Aorta (tissue), 5 donors: ENCODE measurements around the gene ULK2. TPM values are rescaled to one million over a fixed set of nuclear protein-coding genes. Genes with fewer than 3 reads are reported as not detected.
"Not testable (repeated sequence)": the region's sequence is repeated elsewhere in the genome, so short reads cannot be mapped to it uniquely, and the experiment has no call there.

Source experiments
- ATAC-seq: fragments of 200-7000 bp; cut with Tn5 transposase; one replicate; pipeline ENCODE4 v1.9.1; 2022; ENCODE audit warnings: moderate library complexity; ENCODE audit not compliant: low FRiP score
- DNase-seq, 2 donors: peaks; one replicate each; pipeline ENCODE4 v3.0.0-alpha.2; 2020
- H3K27ac ChIP-seq, 2 donors: one replicate each; pipeline ENCODE4 v1.5.1; 2013; ENCODE audit warnings: low read length in 2 of 2, mild to moderate bottlenecking in 2 of 2, moderate library complexity in 2 of 2, control low read depth in 1 of 2, inconsistent platforms in 1 of 2, low read depth in 1 of 2
- H3K27me3 ChIP-seq, 2 donors: one replicate each; pipeline ENCODE4 v1.6.1; 2013; ENCODE audit warnings: control low read depth in 1 of 2, low read length in 1 of 2, mild to moderate bottlenecking in 1 of 2, moderate library complexity in 1 of 2; ENCODE audit not compliant: insufficient read depth in 2 of 2, control insufficient read depth in 1 of 2
- H3K36me3 ChIP-seq, 2 donors: one replicate each; pipeline ENCODE4 v1.6.1; 2013; ENCODE audit warnings: control low read depth in 1 of 2, low read length in 1 of 2, mild to moderate bottlenecking in 1 of 2; ENCODE audit not compliant: insufficient read depth in 2 of 2, control insufficient read depth in 1 of 2
- H3K4me1 ChIP-seq, 2 donors: one replicate each; pipeline ENCODE4 v1.6.1; 2013; ENCODE audit warnings: low read length in 2 of 2, control low read depth in 1 of 2, mild to moderate bottlenecking in 1 of 2, moderate library complexity in 1 of 2; ENCODE audit not compliant: insufficient read depth in 2 of 2, control insufficient read depth in 1 of 2
- H3K4me3 ChIP-seq, 2 donors: one replicate each; pipeline ENCODE4 v1.5.1; 2013; ENCODE audit warnings: low read length in 2 of 2, control low read depth in 1 of 2, mild to moderate bottlenecking in 1 of 2
- H3K9me3 ChIP-seq: one replicate; pipeline ENCODE4 v1.6.1; 2013; ENCODE audit warnings: mild to moderate bottlenecking, low read length; ENCODE audit not compliant: control insufficient read depth
- WGBS, 2 donors: extraction: QIAGEN DNeasy Blood & Tissue Kit; methylation state at CpG; one replicate each; pipeline ENCODE4 v1.1.7; 2013; 5-methylcytosine and 5-hydroxymethylcytosine counted together
- intact Hi-C, 2 donors: fragments of 100-400 bp; cut with DNase I; formaldehyde crosslinking; loops; one replicate each; pipeline versions ENCODE4 v1.14.2 to v1.15.0; 2022
- polyA plus RNA-seq, 2 donors: library from polyadenylated mRNA; stranded (reverse); fragments of 200-250 nt; gene quantifications; one replicate each; pipeline ENCODE4 v1.2.3, GENCODE V29; 2013
- total RNA-seq, 2 donors: library from RNA; stranded (reverse); fragmentation: NEBNext Ultra II Directional; extraction: Animal tissue kit (Norgen Biotek cat#: 25700); gene quantifications; one replicate each; pipeline ENCODE4 v1.2.1, GENCODE V29; 2021
- donor health status: healthy with polysubstance abuse.
- donor health status: Bipolar disorder and iron deficiency.
- donor health status: DM: no; HTN: no; CAD: no.
- donor health status: DM: no; HTN: no; CAD: no.
- donor health status: DM: yes; HTN: yes; CAD: no.

Gene ULK2
- total and polyA plus RNA-seq, 4 donors = 5.6 to 28.9 (median 16.8) TPM

DNA sequence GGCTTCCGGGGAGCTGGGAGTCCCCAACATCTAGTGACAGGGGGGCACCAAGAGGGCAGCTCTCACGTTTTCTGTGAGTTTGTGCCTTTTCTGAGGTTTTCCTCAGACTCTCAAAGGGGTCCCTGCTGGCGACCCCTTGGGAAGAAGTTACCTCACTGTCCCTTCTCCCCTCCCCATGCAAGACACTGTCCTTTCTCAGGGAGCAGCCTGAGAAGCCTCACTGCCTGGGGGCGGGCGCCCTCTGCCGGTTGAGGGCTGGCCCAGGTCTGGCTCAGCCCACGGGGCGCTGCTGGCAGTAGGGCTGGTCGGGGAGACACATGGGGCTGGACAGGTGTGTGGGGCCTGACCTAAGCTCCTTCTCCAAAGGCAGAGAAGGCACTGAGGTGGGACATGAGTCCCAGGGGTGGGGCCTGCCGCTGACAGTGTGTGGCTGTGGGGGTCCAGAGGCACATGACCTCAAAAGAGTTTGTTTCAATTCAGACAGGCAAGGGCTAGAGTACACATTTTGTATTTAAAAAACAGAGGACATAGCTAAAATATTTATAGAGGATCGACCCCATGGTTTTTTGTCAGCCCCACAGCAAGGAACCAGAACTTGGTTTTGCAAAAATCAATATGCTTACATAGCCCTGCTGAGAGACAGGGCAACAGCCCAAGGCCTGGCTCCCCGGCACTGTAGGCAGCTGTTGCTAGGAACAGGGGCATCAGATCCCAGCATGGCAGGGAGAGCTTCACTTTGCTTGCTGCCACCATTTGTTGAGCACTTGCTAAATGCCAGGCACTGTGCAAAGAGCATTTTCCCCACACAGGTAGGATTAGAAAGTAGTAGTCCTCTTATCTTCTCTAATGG lies 101.1 kb downstream of the ULK2 start:
- no peaks in the 10 kb centered on the region for H3K27me3 ChIP-seq
- WGBS, 2 donors = 15 to 16% methylated on average over 12 of the region's 12 CpGs
- H3K36me3 ChIP-seq = no peaks in the 10 kb centered on the region
- no peaks in the 10 kb centered on the region for H3K9me3 ChIP-seq
- intact Hi-C loops = loop anchor here in 1 of 2 donors (2.0 to 5.0 kb wide), 3 partner anchors 252 to 404 kb away; partner anchors contain the start of gene B9D1
- ATAC-seq (peak; percentile 90), DNase-seq (peak; percentile 84 to 95)
- no peak overlapping the region for H3K27ac ChIP-seq
- peaks cover 0 to 5% of the 10 kb centered on the region in 2 donors for H3K4me1 ChIP-seq
- H3K4me3 ChIP-seq = no peak overlapping the region

DNA sequence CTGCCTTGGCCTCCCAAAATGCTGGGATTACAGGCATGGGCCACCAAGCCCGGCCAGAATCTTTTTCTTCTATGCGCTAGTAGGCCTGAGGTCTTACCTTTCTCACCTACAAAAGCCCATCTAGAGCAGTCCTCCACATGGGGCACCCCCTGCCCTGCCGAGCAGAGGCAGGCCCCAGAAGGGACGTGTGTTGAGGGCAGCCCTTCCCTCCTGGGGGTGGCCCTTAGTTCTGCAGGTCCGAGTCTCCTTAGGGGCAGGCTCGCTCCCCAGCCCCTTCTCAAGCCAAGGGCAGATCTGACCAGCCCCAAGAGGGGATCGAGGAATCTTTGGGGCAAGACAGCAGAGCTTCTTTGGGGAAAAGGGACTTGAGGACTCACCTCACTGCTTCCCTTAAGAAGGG lies 101.7 kb downstream of the ULK2 start:
- H3K4me3 ChIP-seq = no peak overlapping the region
- no peaks in the 10 kb centered on the region for H3K27me3 ChIP-seq
- H3K27ac ChIP-seq = no peak overlapping the region
- no peak for DNase-seq
- H3K36me3 ChIP-seq = no peaks in the 10 kb centered on the region
- ATAC-seq = no peak
- no peaks in the 10 kb centered on the region for H3K9me3 ChIP-seq
- no peaks in the 10 kb centered on the region for H3K4me1 ChIP-seq
- 68 to 71% methylated on average over 7 of the region's 7 CpGs for WGBS, 2 donors
- intact Hi-C loops = loop anchor here in 1 of 2 donors (2.0 to 5.0 kb wide), 3 partner anchors 251 to 403 kb away; partner anchors contain the start of gene B9D1

GRCh38 chr17:19763991-19764390 lies 103.7 kb downstream of the ULK2 start:
- not testable (repeated sequence) for H3K36me3 ChIP-seq, H3K4me1 ChIP-seq, H3K27ac ChIP-seq, ATAC-seq, H3K9me3 ChIP-seq, H3K4me3 ChIP-seq, DNase-seq, H3K27me3 ChIP-seq
- intact Hi-C loops = loop anchor here (2.0 to 5.0 kb wide), 3 partner anchors 62 to 402 kb away; partner anchors contain the start of gene B9D1 (in 1 of the 2)
- WGBS, 2 donors = 95 to 96% methylated on average over 6 of the region's 6 CpGs

- Histone ChIP-seq H3K4me3 (no peak overlapping the region), H3K4me1 (no peaks in the 10 kb centered on the region), H3K27ac (no peak overlapping the region), H3K27me3 (no peaks in the 10 kb centered on the region), H3K9me3 (no peaks in the 10 kb centered on the region), H3K36me3 (no peaks in the 10 kb centered on the region)
- ATAC-seq (no peak), DNase-seq (no peak)
- intact Hi-C loops = loop anchor here (2.0 to 5.0 kb wide), 3 partner anchors 61 to 401 kb away; partner anchors contain the start of gene B9D1 (in 1 of the 2)
- 90 to 96% methylated on average over 2 of the region's 2 CpGs for WGBS, 2 donors
Measured at GRCh38 chr17:19763416-19763815, 104.3 kb downstream of the ULK2 start.

DNA sequence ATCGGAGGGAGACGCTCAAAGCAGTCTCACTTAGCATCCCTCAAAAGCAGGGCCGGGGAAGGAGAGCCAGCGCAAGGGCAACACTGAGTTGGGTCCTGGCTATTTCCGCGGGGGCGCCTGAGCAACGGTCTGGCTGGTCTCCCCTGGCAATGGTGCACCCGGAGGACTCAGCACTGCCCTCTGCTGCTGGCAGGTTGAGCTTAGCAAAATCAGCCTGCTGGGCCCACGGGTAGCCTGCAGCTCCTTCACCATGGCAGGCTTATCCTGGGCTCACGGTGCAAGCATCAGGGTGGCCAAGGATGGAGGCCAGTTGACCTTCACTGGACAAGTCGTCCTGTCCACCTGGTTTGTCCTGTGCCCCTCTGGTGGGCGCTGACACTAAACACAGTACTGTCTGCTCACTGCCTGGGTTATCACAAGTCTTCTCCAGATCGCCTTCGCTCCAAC lies 105.2 kb downstream of the ULK2 start:
- no peak overlapping the region for H3K27ac ChIP-seq
- WGBS, 2 donors = 21 to 25% methylated on average over 14 to 15 of the region's 15 CpGs
- no peak overlapping the region for H3K4me3 ChIP-seq
- intact Hi-C loops = loop anchor here (2.0 to 5.0 kb wide), 3 partner anchors 60 to 400 kb away; partner anchors contain the start of gene B9D1 (in 1 of the 2)
- H3K27me3 ChIP-seq = no peaks in the 10 kb centered on the region
- no peaks in the 10 kb centered on the region for H3K36me3 ChIP-seq
- H3K4me1 ChIP-seq = no peaks in the 10 kb centered on the region
- peak; percentile 62 for ATAC-seq
- H3K9me3 ChIP-seq = no peaks in the 10 kb centered on the region
- peak; percentile 91 to 95 for DNase-seq

DNA sequence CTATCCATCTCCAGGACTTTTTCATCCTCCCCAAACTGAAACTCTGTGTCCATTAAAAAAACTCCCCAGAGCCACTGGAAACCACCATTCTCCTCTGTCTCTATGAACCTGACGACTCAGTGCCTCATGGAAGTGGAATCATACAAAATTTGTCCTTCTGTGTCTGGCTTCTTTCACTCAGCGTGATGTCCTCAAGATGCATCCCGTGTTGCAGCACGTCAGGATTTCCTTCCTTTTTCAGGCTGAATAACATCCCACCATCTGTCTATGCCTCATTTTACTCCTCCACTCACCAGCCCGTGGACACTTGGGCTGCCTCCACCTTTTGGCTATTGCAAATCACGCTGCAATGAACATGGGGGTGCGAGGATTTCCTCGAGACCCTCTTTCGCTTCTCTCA lies 107.0 kb downstream of the ULK2 start:
- intact Hi-C loops = loop anchor here (5.0 kb wide), 2 partner anchors 58 to 398 kb away; partner anchors contain the start of gene B9D1 (in 1 of the 2)
- DNase-seq = no peak

DNA sequence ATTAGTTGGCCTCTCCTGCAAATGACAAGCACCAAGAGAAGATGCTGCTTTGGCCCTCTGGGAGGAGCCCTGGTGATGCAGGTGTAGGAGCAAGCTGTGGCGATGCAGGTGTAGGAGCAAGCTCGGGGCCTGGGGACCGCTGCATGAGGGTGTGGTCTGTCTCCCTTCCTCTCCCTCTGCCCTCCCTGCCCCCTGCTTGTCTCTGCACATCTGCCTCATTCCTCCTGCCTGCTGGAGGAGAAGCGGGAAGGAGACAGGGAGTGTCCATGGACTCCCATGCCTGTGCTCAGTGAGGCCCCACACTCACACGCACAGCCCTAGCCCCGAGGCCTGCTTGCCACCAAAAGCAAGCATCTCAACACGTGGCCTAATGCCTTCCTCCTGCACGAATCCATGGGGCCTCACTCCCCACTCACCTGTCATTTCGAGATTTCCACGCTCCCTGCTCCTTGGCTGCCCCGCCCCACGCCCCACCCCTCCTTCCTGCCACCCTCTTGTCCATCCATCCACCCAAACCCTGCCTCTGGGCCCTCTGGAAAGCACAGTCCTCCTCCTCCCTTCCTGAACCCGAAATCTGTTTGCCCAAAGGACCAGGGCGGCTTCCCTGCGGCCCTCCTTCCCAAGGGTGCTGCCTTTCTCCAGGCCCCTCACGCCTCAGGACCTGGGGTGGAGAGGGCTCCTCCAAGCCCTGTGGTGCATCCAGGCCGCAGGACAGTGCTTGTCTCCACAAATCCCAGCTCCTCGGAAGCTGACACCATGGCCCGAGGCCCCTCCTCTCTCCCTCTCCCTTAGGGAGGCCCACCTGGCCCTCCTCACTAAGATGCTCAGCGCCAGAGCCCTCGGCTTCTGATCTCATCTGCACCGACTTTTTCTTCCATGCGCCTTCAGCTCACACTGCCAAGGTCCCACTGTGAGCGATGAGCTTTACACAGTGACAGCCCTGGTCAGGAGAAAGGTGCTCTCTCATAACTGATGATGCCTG lies 107.9 kb downstream of the ULK2 start:
- no peaks in the 10 kb centered on the region for H3K27me3 ChIP-seq
- H3K4me1 ChIP-seq = no peaks in the 10 kb centered on the region
- no peak for ATAC-seq
- intact Hi-C loops = loop anchor here (5.0 kb wide), 2 partner anchors 58 to 398 kb away; partner anchors contain the start of gene B9D1 (in 1 of the 2)
- no peaks in the 10 kb centered on the region for H3K9me3 ChIP-seq
- H3K27ac ChIP-seq = no peak overlapping the region
- 92 to 93% methylated on average over 24 of the region's 24 CpGs for WGBS, 2 donors
- DNase-seq = no peak
- H3K4me3 ChIP-seq = no peak overlapping the region
- H3K36me3 ChIP-seq = no peaks in the 10 kb centered on the region

More for the DNA sequence above, 107.0 kb downstream of the ULK2 start:
- ATAC-seq = no peak
- WGBS, 2 donors = 83 to 91% methylated on average over 9 of the region's 9 CpGs
- no peaks in the 10 kb centered on the region for H3K27me3 ChIP-seq
- H3K4me1 ChIP-seq = no peaks in the 10 kb centered on the region
- no peak overlapping the region for H3K4me3 ChIP-seq
- no peak overlapping the region for H3K27ac ChIP-seq
- no peaks in the 10 kb centered on the region for H3K9me3 ChIP-seq
- H3K36me3 ChIP-seq = no peaks in the 10 kb centered on the region

DNA sequence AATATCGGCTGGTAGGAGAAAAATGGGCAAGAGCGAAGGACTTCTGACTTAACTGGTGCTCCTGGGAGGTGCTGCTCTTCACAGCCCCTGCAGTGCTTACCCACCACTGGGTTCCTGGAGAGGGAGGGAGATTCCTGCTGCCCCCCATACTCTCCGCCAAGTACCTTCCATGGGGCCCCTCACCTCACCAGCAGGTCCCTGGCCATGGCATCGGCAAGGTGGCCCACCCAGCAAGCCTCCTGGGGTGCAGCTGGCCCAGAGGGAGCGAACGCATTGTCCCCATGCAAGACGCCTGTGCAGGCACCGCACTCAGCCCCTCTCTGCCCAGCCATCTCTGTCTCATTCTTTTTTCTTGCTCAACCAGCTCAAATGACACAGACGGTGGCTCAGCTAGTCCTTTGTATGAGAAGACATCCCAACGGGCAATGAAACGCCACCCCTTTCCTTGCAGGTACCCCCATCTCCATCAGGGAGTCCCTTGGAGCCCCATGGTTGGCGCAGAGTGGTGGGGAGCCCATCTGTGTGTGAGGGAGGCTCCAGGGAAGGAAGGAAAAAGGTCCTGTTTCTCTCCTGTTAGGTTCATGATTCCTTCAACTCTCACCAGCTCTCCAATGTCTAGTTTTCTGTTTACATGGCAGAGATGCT lies 110.1 kb downstream of the ULK2 start:
- H3K4me3 ChIP-seq = no peak overlapping the region
- DNase-seq (no peak), ATAC-seq (no peak)
- H3K27me3 ChIP-seq = no peaks in the 10 kb centered on the region
- 91 to 92% methylated on average over 12 of the region's 12 CpGs for WGBS, 2 donors
- peaks cover 0 to 2% of the 10 kb centered on the region in 2 donors for H3K4me1 ChIP-seq
- H3K36me3 ChIP-seq = no peaks in the 10 kb centered on the region
- H3K27ac ChIP-seq = no peak overlapping the region
- no peaks in the 10 kb centered on the region for H3K9me3 ChIP-seq
- intact Hi-C loops = no loop called here
